GM19099 (cell line): ENCODE results near the gene ISX.

ENCODE experiments used
- POLR2A ChIP-seq: IDR thresholded peaks from 3 replicates; pipeline ENCODE4 v1.6.1; 2011; ENCODE audit warnings: low read depth; ENCODE audit not compliant: insufficient read length; ENCODE audit errors: extremely low read depth

ISX gene

DNA sequence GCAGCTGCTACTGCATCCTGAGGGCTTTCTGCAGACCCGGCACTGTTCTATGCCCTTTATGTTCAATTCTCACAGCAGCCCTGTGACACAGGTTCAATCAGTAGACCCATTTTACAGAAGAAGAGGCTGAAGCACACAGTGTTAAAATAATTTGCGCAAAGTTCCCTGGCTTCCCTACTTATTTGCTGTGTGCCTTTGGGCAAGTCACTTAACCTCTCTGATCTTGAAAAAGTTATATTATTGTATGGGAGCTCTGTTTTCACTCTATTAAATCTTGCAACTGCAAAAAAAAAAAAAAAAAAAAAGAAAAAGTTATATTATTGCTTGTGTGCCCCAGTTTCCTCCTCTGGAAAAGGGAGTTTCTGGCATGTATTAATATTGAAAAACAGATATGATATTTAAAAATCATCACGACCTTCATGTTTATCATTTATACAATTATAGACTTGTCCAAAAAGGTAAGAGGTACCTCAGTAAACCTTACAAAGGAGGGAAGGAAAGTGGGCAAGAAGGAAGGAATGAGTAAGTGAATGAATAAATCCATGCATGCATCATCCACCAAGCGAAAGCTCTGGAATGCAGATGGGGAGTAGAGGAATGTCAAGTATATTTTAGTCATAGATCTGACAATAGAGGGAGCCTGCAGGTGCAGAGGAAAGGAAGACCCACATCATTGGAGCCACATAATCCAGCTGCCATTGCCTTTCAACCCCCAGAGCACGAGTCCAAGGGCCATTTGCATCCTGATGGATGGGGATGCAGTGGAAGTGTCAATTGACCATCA, 21.2 kb upstream of the ISX start:
- no peak for TF ChIP-seq POLR2A

DNA sequence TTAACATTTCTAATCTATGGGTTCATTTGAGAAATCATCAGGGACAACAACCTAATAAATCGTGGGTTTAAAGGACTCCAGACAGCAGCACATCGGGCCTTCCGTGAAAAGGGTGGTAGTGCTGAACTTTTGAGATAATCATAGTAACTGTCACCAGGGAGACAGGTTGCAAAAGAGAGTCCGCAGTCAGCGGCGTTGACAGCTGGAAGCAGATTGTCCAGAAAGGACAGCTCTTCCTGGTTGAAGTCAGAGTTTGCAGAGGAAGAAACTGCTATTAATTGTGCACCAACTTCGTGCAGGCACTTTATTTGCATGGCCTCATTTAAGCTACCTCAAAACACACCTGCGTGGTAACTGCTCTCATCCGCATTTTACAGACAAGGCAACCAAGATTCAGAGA, 20.5 kb upstream of the ISX start:
- no peak for TF ChIP-seq POLR2A

DNA sequence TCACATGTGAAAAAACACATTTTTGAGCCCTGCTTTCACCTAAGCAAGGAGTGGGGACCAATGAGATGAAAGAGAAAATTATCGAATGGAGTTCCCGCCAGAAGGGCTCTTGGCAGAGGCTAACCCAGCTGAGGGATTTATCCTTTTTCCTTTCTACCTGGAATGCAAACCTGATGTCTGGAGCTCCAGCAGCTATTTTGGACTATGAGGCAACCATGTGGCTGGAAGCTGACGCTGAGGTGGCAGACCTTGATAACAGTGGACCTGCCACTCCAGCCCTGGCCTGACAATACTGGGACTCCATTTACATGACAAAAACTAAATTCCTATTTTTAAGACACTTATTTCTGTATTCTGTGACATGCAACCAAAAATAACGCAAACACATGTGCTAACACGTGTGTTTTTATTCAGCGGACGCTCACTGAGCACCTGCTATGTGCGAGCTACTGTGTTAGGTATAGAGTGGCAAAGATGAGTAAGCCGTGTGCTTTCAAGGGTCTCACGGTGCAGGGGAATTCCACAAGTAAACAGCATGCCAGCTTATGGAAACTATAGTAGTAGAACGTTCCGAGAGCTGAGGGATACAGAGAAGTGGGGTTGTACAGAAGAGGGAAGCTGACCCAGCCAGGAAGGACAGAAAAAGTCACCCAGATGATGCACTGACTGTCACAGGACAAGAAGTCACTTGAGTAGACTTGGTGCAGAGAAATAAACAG, 19.1 kb upstream of the ISX start:
- no peak for TF ChIP-seq POLR2A

DNA sequence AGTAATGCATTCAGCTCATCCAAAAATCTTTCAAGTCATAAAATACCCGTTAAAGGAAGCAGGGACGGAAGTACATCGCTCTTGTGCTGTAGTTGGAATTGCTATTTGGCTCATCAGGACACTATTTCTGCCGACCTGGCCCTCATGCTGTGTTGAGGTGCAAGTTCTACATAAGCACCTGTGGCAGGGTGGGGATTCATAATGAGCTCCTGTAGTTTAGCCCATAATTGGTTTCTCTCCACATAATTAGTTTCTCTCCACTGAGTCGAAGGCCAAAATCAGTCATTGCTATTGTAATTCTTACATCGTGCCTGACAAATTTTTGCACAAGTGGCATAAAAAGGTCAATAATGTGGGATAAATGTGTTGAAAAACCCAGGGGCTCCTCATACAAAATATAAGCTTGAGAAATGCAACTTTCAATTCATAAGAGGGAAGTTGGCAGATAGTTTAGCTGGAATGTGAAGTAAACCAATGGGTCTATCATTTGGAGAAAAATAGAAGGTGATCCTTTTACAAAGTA, 14.9 kb upstream of the ISX start:
- TF ChIP-seq POLR2A = no peak

DNA sequence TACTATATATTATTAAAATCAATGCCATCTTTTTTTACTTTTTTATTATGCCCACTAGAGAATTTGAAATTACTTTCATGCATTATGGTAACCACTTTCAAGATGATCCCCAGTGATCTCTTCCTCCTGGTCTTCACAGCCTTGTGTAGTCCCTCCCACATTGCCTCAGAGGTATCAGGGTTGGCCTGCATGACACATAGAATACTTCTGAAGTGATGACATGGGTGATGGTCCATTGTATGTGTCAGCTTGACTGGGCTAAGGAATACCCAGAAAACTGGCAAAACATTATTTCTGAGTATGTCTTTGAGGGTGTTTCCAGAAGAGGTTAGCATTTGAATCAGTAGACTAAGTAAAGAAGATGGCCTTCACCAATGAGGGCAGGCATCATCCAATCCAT, 14.2 kb upstream of the ISX start:
- no peak for TF ChIP-seq POLR2A

DNA sequence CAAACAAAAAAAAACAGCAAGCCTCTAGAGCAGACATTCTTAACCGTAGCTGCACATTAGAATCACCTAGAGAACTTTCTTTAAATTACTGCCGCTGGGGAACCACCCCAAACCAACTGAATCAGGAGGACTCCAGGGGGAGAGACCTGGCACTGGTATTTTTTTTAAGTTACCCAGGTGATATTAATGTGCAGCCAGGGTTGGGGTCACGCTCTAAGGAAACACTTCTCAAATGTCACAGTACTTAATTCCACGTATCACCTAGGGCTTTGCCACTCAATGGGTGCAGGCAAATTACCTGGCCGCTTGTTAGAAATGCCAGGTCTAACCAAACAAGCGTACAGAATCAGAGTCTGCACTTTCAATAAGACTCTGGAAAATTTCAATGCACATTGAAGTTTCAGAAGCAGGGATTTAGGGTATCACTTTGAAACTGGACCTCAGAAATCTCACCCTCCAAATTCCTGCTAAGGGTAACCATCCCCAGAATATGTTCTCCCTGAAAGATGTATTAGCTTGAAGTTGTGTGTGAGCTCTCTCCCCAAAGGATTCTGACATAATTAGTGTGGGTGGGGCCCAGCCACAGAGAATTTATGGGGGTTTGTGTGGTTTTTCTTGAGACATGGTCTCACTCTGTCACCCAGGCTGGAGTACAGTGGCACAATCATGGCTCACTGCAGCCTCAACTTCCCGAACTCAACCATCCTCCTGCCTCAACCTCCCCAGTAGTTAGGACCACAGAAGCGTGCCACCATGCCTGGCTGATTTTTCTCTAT, 12.7 kb upstream of the ISX start:
- no peak for TF ChIP-seq POLR2A

DNA sequence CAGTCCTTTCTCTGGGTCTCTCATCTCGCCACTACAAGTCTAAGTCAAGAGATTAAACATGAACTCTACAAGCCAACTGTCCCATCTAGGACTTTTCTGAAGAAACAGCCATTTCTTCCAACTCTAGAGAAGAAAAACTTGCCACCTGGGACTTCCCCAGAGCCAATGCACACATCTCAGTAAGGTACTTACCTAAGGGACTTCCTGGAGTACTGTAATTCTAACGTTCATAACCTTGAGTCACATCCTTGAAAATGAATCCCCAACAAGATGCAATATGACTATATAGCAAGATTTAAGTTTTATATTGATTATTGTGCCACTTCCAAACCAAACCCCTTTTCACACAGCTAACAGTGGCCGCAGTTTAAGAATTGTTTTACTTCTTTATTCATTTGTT, 11.9 kb upstream of the ISX start:
- TF ChIP-seq POLR2A = no peak

- no peak for TF ChIP-seq POLR2A
Measured at GRCh38 chr22:35056486-35056885, 9.5 kb upstream of the ISX start.

- TF ChIP-seq POLR2A = no peak
Measured at GRCh38 chr22:35057155-35057554, 8.8 kb upstream of the ISX start.

DNA sequence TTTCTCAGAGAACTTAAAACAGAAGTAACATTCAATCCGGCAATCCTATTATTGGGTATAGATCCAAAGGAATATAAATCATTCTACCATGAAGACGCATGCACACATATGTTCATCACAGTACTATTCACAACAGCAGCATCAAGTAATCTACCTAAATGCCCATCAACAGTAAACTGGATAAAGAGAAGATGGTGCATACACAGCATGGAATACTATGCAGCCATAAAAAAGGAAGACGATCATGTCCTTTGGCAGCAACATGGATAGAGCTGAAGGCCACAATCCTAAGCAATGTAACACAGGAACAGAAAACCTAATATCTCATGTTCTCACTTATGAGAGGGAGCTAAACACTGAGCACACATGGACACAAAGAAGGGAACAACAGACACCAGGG, 6.3 kb upstream of the ISX start:
- no peak for TF ChIP-seq POLR2A

GRCh38 chr22:35064664-35065063, 1.3 kb upstream of the ISX start:
- TF ChIP-seq POLR2A = no peak

- no peak for TF ChIP-seq POLR2A
Measured at GRCh38 chr22:35065183-35065582, 775 bp upstream of the ISX start.

DNA sequence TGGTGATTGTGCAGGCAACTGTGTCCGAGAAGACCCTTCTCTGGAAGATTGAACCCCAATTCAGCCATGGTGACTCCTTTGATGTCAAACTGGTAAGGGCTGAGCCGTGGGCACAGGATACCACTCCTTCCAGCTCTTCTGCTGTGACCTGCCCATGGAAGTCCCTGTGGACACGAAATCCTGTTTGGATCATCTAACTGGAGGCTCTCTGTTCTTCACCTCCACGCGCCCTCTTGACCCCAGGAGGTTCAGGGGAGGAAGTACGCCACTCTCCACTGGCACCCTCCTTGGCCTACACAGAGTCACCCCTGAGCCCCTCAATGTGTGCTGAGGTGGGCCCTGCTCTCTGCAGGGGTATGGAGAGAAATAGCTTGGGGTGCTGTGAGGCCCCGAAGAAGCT, 810 bp downstream of the ISX start:
- TF ChIP-seq POLR2A = no peak

- no peak for TF ChIP-seq POLR2A
Measured at GRCh38 chr22:35069541-35069940, 3.6 kb downstream of the ISX start.

DNA sequence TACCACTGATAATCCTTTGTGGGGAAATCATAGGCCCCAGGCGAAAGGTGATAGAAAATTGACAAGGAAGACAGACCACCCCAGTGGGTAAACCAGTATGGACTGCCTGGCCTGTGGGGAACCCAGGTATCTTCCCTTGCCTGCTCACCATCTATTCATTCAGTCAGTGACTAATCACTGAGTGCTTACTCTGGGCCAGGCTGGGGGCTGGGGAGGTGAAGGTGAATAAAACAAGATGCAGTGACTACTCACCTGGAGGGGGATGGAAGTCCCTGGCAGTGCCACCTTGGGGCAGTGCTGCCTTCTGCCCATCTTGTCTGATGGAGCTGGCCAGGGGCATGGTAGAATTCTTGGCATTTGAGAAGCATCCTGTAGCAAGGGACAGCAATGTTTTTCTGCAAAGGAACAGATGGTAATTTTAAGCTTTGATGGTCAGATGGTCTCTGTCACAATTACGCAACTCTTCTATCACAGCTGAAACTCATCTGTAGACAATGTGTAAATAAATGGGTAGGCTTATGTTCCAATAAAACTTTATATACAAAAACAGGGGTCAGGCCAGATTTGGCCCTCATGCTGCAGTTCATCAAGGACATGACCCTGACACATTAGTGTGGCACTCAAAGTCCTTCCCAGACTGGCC, 4.6 kb downstream of the ISX start:
- TF ChIP-seq POLR2A = no peak
